DMS 273 (cell line): ENCODE results near the gene SORL1-AS1.
A peak's percentile ranks its signal among the peaks of the same experiment; 100 is the strongest.
"Not testable (repeated sequence)": the region's sequence is repeated elsewhere in the genome, so short reads cannot be mapped to it uniquely, and the experiment has no call there.

Experiments used
- DNase-seq: peaks from one replicate; lab custom pipeline; 2025; ENCODE audit not compliant: unreplicated experiment; lab: John Stamatoyannopoulos, UW

SORL1-AS1 gene

GRCh38 chr11:121431820-121432526 lies 20.8 kb downstream of the SORL1-AS1 start:
- DNase-seq: no peak

DNA sequence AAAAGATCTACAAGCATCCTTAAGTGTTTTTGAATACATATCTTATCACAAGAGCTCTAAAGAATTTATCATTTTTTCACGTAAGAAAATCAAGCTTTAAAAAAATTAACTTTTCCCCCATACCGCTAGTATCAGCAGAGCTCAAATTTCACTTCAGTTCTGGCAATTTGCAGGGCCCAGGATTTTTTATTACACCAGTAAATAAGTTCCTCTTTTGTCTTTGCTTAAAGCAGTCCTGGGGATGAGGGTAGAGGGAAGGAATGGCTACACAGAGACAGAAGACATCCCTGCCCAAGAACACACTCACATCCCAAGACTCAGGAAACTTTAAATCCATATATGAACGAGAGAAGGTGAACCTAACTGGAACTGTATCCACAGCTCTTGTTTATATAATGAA lies 23.2 kb downstream of the SORL1-AS1 start:
- no peak for DNase-seq

DNA sequence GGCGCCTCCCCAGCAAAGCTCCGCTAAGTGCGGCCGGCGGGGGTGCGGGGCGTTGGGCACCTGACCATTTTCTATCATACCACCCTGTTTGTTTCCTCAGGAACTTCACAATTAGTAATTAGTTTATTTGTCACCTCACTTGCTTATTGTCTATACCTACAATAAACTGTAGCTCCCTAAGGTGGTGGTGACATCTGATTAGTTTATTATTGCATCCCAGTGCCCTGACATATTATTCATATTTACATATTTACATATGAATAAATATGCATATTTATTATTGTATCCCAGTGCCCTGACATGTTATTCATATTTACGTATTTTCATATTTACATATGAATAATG lies 25.4 kb downstream of the SORL1-AS1 start:
- no peak for DNase-seq

DNA sequence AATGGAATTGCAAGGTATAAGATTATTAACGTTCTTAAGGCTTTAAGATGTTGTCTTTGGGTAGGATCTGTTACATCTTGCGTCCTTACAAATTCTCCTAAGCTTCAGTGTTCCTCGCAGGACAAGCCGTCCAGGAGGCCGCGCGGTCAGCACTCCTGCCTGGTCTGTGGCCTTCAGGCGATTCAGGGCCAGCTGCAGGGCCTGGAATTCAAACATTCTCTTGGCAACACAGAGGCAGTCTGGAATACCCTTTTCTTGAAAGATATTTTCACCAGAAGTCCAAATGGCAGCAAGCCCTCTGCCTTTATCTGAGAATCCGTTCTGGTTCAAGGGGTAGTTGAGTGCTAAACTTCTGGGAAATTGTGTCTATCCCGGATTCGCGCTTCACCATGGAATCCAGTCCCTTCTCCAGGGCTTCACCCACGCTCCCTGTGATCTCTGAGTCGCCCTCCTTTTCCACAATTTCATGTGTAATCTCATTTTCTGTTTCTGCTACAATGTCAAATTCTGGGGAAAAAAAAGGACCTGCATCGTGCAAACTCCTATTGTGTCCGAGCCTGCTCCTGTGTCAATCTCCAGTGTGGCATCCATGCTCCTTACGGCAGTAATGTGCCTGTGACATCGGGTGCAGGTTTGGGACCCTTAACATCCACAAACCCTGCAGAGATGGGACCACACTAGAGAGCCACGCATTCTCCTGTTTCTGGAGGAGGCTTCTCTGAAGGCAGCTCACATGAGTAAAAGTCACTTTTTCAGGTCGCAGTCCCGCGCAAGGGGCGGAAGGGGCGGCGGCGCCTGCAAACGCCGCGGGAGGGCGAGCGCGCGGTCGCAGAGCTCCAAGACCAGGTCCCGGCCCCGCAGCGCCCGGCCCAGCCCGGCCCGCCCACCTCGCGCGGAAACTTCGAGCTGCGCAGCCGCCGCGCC lies 26.0 kb downstream of the SORL1-AS1 start:
- DNase-seq: peak; percentile 70

GRCh38 chr11:121425828-121426227 lies 26.9 kb downstream of the SORL1-AS1 start:
- DNase-seq: no peak

GRCh38 chr11:121422675-121423074 lies 30.1 kb downstream of the SORL1-AS1 start:
- DNase-seq: no peak

DNA sequence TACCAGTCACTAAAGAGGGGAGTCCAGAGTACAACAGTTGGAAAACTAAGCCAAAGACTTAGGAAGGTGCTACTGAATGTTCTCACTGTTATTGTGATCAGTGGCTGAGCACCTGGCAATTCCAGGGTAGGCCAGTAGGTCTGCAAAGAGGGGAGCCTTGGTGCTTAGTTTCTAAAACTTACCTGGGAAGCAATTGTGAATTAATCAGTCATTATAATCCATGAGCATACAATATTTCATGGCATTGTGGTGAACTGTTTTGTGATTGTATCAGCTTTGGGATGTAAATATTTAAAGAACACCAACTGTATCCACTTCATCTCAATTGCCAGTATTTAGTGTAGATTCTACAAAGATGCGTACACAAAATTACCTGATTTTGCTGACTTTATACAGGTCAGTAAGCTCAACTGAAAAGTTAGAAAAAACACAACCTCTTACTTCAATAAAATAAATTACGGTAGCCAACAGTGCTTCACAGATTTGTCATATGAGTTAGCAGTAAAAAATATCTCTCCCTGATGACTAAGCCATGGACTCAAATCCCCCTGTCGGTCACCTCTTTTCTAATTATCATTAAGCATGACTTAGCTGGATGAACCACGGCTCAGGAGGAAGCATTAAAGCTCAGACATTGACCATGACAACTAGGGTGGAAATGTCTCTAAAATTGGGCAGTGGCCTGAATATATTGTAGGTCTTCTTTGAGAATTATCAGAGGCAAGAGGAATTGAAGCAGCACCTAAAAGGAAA lies 31.4 kb downstream of the SORL1-AS1 start:
- DNase-seq: no peak

GRCh38 chr11:121420398-121420797 lies 32.4 kb downstream of the SORL1-AS1 start:
- no peak for DNase-seq

DNA sequence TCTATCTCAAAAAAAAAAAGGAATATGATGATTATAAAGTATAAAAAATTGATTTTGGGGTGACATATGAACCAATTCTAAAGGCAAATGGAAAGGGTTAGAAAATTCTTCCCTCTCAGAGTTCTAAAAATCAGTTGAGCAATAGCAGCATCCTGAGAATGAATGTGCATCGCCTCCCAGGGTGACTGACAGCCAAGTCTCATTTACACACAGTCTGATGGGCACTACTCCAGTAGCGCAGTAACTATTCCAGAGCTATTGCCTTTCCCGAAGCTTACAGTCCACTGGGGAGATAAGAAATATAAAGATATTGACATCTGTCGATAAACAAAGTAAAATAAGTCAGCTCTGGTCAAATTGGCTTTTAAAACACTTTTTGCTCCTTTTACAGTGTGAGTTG lies 32.9 kb downstream of the SORL1-AS1 start:
- no peak for DNase-seq

DNA sequence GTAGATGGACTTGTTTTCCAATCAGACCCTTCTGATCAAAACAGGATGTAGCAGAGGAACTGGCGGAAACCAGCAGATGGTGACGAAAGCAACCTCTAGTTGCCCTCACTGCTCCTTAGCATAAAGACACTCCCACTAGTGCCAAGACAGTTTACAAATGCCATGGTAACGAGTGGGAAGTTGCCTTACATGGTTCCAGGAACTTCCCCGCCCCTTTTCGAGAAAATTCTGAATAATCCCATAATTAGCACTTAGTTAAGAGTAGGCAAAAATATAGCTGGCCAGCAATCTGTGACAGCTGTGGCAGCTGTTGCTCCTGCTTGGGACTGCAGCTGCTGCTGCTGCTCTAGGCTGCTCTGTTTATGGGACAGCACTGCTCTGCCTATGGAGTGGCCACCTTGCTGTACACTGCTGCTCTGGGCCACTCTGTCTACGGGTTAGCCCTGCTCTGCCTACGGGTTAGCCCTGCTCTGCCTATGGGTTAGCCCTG lies 34.1 kb downstream of the SORL1-AS1 start:
- peak; percentile 58 for DNase-seq

DNA sequence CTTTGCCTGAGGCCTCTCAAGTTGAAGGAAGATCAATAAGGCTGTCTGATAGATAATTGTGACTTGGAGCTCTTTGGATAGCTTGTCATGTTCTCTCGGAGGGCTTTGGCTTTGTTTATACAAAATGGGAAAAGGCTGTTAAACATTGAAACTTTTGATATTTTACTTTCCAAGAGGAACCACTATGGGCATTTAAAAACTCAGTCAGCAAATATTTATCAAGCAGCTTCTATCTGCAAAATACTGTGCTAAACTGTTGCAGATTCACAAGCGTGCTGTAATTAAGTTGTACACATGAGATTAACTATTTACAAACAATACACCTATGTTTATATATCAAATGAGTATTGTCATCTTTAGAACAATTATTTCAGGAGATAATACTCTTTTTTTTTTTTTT lies 35.2 kb downstream of the SORL1-AS1 start:
- DNase-seq: no peak

GRCh38 chr11:121417055-121417551 lies 35.7 kb downstream of the SORL1-AS1 start:
- peak; percentile 69 for DNase-seq

GRCh38 chr11:121415856-121416255 lies 36.9 kb downstream of the SORL1-AS1 start:
- DNase-seq: peak; percentile 12

DNA sequence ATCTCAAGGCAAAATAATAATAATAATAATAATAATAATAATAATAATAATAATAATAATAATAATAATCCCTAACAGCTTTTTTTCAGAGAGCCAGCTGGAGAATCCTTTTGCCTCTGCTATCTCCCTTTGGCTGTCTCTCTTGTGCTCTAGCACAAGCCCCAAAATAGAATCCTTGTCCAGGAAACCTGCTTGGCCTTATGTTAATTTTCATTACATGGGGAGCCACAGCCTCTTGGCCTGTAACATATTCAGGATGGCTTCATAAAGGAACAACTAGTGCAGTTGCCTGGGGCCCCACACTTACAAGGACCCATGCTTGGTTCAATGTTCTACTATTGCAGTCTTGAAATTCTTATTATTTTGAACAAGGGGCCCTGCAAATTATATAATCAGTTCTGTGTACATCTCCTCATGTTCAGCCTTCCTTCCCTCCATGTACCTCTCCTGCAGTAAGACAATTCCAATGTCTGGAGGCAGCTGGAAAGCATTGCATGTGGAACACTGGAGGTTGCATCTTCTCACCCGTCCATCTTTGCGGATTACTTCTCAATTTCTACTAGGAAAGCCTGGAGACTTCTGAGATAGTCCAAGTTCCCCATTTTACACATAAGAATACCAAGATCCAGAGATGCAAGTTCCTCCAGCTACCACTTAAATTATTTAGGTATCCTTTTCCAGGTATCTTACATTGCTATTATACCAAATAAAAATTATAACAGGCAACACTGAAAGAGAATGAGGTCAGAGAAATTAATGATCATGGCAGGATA lies 38.4 kb downstream of the SORL1-AS1 start:
- DNase-seq: no peak

GRCh38 chr11:121412711-121413415 lies 39.9 kb downstream of the SORL1-AS1 start:
- DNase-seq: no peak

DNA sequence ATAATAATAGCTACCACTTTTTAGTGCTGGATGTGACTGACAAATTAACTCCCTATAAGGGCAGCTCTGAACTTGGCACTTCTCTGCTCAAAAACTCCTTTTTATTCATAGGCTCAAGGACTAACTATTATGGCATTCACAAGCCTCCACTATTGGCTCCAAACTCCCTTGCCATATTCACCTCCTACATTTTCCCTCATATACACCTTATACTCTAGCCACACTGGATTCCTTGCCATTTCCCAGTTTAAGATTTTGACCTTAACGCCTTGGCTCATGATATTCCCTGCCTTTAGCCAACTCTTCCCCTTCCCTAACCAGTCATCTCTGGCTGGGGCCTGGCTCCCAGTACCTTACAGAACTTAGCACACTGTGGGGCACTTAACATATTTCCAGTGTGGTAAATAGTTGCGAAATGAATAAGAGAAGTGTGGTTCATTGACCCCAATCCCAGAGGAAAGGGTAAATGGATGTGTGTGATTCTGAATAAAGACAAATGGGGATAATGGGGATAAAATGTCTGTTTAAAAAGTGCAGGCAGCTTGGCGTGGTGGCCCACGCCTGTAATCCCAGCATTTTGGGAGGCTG lies 40.7 kb downstream of the SORL1-AS1 start:
- DNase-seq: no peak

DNA sequence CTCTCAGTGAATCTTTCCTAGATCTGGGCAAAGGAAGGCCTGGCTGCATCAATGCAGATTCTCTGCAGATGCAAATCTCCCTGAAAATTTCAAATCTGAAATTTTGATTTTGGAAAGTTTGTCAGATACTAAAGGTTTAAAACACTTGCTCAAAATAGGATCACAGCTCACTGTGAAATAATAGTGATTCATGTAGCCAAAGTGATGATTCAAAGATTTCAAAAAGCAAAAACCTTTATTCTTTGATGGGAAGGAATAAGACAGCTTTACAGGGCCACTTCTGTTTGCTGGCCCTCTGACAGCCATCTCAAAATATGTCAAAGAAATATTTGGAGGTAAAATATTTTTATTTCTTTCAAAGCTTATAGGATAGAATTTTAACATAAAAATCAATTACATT lies 41.4 kb downstream of the SORL1-AS1 start:
- DNase-seq: not testable (repeated sequence)

- DNase-seq: not testable (repeated sequence)
Measured at GRCh38 chr11:121410041-121410440, 42.7 kb downstream of the SORL1-AS1 start.

- no peak for DNase-seq
Measured at GRCh38 chr11:121408830-121409229, 43.9 kb downstream of the SORL1-AS1 start.
